GM18505 (cell line): ENCODE data around the gene NR6A1.

Source experiments
- ATAC-seq: cut with Tn5 transposase; IDR thresholded peaks from one replicate; pipeline ENCODE4 v1.9.1; 2021; ENCODE audit not compliant: unreplicated experiment
- POLR2A ChIP-seq: IDR thresholded peaks from 4 replicates; pipeline ENCODE4 v1.6.1; 2011; ENCODE audit warnings: borderline replicate concordance; ENCODE audit not compliant: insufficient read depth, insufficient read length; ENCODE audit errors: extremely low read depth

Gene NR6A1

GRCh38 chr9:124707666-124708065 is 63.4 kb downstream of the NR6A1 start:
- ATAC-seq: no peak
- no peak for TF ChIP-seq POLR2A

- ATAC-seq: no peak
- TF ChIP-seq POLR2A: no peak
These were observed 64.4 kb downstream of the NR6A1 start for GRCh38 chr9:124706685-124707084.

GRCh38 chr9:124699575-124699974 is 71.5 kb downstream of the NR6A1 start:
- ATAC-seq: no peak
- TF ChIP-seq POLR2A: no peak

GRCh38 chr9:124698265-124698664 is 72.8 kb downstream of the NR6A1 start:
- TF ChIP-seq POLR2A: no peak
- no peak for ATAC-seq

GRCh38 chr9:124697326-124698200 is 73.5 kb downstream of the NR6A1 start:
- no peak for ATAC-seq
- no peak for TF ChIP-seq POLR2A

GRCh38 chr9:124696101-124696500 is 75.0 kb downstream of the NR6A1 start:
- ATAC-seq: no peak
- no peak for TF ChIP-seq POLR2A

GRCh38 chr9:124695280-124695890 is 75.7 kb downstream of the NR6A1 start:
- no peak for ATAC-seq
- no peak for TF ChIP-seq POLR2A

GRCh38 chr9:124694414-124695279 is 76.5 kb downstream of the NR6A1 start:
- ATAC-seq: no peak
- no peak for TF ChIP-seq POLR2A

- no peak for ATAC-seq
- TF ChIP-seq POLR2A: no peak
These were observed 77.7 kb downstream of the NR6A1 start for GRCh38 chr9:124693403-124693802.

- no peak for TF ChIP-seq POLR2A
- ATAC-seq: no peak
These were observed 82.7 kb downstream of the NR6A1 start for GRCh38 chr9:124688238-124688904.

- TF ChIP-seq POLR2A: no peak
- ATAC-seq: no peak
These were observed 84.2 kb downstream of the NR6A1 start for GRCh38 chr9:124686918-124687317.

GRCh38 chr9:124685217-124685616 is 85.9 kb downstream of the NR6A1 start:
- no peak for TF ChIP-seq POLR2A
- no peak for ATAC-seq

- TF ChIP-seq POLR2A: no peak
- no peak for ATAC-seq
These were observed 86.9 kb downstream of the NR6A1 start for GRCh38 chr9:124684169-124684568.
